Melanocyte of skin (primary cell): ENCODE data around the gene TMEM154. TPM values are rescaled to one million over a fixed set of nuclear protein-coding genes. Genes with fewer than 3 reads are reported as not detected.

ENCODE experiments used
- total RNA-seq, 2 donors: library from RNA; depleted of rRNA; stranded (reverse); fragments of >200 nt; gene quantifications; 2 replicates each; pipeline ENCODE4 v1.2.3, GENCODE V29; 2012

The TMEM154 gene, protein sequence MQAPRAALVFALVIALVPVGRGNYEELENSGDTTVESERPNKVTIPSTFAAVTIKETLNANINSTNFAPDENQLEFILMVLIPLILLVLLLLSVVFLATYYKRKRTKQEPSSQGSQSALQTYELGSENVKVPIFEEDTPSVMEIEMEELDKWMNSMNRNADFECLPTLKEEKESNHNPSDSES
- total RNA-seq = 1 to 10 TPM in 1 of 2 donors, under 1 TPM in 1; 0.67 to 1.0 TPM

DNA sequence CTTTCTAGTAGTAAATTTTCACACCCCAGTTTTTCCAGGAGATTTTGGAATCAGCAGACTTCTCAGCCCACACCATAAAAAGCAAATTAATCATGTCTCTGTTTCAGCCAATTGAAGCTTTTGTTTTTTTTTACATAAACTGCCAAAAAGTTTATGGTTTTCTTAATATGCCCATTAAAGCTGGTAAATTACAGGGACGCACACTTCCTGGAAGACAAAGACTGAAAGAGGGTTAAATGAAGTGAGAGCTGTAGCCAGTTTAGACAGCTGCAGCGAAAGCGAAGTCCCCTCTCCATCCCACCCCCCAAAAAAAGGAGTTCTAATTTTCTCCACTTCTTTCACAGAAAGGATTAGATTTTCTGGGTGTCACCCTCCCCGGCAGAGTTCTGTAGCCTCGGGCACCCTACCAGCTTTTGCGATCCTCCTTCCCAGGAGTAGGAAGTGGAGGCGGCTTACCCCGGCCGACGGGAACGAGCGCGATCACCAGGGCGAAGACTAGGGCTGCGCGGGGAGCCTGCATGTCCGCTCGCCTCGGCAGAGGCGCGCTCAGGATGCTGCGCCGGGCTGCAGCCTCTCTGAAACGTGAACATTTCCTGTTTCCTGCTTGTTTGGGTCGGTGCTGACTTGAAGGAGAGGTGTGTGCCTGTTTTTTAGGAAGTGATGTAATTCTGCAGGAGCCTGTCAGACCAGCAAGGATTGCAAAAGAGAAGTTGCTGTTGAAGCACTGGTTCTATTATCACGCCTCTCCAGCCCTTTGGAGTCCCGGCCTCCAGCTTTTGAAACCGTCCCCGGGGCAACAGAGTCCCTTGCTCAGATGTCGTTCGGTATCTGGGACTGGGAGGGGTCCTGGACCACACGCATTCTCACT lies at the start of gene TMEM154:
TMEM154 (minus strand) TSS at position 584 of the 868 bp plus-strand sequence; CDS start at position 520, 64 bp downstream.

Other genes with a start within 250 kb of the TMEM154 start
- gene FBXW7, start 143.9 kb downstream of the TMEM154 start, total RNA-seq = 10 to 100 TPM; 35.3 to 36.8 TPM
- gene TIGD4, start 99.7 kb upstream of the TMEM154 start, total RNA-seq = 1 to 10 TPM in 1 of 2 donors, under 1 TPM in 1; 1.00 to 1.7 TPM
- 10 to 100 TPM; 41.6 to 52.0 TPM for gene ARFIP1, start 100.0 kb upstream of the TMEM154 start, total RNA-seq